LNCaP clone FGC (cell line): ENCODE results near the gene CDK14.
"Not testable (repeated sequence)": the region's sequence is repeated elsewhere in the genome, so short reads cannot be mapped to it uniquely, and the experiment has no call there.

ENCODE experiments used
- DNase-seq: peaks from one replicate; pipeline ENCODE4 v3.0.0-alpha.2; 2011; ENCODE audit warnings: low read depth
- H3K4me3 ChIP-seq: 2 replicates; pipeline ENCODE4 v1.5.1; 2011; ENCODE audit warnings: mild to moderate bottlenecking, low read depth, low read length, control low read depth
- CTCF ChIP-seq: IDR thresholded peaks from 2 replicates; pipeline ENCODE4 v1.5.1; 2012; ENCODE audit warnings: mild to moderate bottlenecking; ENCODE audit not compliant: control insufficient read depth, insufficient read depth; ENCODE audit errors: extremely low read depth

Gene CDK14

DNA sequence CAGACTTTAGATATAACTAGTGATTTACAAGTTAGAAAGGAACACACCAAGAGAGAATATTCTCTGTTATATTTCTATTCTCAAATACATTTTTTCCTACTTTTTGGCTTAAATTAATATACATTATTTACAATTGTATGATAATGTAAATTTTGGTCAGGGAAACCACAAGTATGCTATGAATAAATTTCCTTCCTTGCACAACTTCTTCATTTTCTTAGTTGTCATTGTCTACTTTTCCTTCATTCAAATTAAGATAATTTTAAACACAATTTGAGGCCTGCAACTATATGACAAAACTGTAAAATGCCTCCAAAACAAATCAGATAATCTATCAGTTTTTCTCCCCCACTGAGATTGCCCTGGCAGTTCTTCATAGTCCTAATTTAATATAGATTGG is 131.3 kb downstream of the CDK14 start:
- no peak overlapping the region for H3K4me3 ChIP-seq
- no peak for DNase-seq
- no peak for TF ChIP-seq CTCF

DNA sequence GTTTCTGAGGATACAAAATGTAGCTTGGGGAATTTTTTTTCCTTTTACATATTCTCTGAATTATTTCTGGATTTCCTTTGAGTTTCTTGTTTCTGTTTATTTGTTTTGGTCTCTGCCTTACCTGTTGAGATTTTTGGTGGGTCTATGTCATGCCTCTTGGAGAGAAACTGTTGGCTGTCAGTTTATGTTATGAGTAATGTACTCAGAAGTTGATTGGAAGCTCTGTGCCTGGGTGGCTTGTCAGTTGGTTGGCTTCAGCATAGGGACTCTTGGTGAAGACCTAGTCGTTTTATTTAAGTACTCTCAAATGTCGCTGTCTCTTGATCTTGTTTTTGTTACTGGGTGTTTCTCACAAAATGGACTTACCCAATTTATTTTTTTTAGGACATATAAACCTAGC is 132.4 kb downstream of the CDK14 start:
- no peak for TF ChIP-seq CTCF
- no peak overlapping the region for H3K4me3 ChIP-seq
- no peak for DNase-seq

- not testable (repeated sequence) for H3K4me3 ChIP-seq
These were observed 139.6 kb downstream of the CDK14 start for GRCh38 chr7:90735611-90736280.

GRCh38 chr7:90736316-90736715 is 140.2 kb downstream of the CDK14 start:
- no peak overlapping the region for H3K4me3 ChIP-seq
- TF ChIP-seq CTCF = no peak
- DNase-seq = no peak

More at GRCh38 chr7:90735611-90736280, 139.6 kb downstream of the CDK14 start:
- DNase-seq = not testable (repeated sequence)

DNA sequence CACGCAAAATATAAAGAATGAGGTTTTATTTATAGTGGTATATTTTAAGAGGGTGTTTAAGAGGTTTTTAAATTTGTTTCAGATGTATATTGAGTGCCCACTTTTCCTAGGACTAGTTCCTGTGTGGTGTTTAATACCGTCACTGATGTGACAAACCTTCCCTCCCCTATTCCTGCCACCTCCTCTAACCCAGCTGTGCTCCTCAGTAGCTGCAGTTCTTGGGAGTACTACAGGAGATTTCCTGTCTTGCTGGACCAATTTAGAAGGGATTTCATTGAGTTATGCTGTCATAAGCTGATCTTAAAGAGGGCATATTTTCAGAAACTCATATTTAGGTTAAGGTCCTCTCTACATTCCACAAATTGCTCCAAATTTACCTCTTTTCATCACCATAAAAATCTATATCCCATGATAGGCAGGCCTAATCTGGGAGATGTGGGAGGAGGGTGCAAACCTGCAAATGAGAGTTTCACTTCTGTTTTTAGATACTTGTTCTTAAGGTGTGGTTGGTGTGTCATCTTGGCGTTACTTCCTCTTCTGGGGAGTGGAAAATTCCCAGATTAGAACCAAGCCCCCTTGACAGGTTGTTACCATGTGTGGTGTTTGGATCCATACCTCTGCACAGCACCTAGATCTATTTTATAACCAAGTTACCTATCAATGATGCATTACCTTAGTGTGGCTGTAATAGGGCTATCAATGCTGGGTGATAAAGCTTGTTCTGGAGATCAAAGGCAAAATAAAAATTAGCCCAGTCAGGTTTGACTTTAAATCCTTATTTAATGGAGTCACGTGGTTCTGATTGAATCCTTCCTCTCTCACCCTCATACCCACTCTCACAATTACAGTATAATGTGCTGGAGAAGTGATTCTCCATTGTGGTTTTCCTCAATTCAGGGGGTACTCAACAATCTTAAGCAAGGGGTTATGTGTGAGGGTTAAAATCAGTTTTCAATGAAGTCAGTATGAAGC is 141.1 kb downstream of the CDK14 start:
- TF ChIP-seq CTCF = no peak
- no peak for DNase-seq
- no peak overlapping the region for H3K4me3 ChIP-seq

DNA sequence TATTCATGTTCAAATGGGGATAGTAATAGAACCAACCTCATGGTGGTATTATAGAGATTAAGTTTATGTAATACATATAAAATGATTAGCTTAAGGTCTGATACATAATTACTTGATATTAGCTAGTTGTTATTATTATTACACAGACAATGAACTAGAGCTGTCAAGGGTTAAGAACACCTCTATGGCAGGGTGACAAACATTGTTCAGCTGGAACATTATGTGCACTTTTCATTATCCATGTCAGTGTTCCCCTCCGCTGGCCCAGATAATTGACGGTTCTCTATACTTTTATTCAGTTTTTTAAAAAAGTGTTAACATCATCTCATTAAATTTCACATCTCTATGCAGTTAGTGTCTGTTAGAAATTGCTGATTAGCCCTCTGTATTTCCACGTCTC is 142.1 kb downstream of the CDK14 start:
- TF ChIP-seq CTCF = no peak
- no peak overlapping the region for H3K4me3 ChIP-seq
- DNase-seq = no peak

- TF ChIP-seq CTCF = no peak
- no peak overlapping the region for H3K4me3 ChIP-seq
- DNase-seq = no peak
These were observed 143.6 kb downstream of the CDK14 start for GRCh38 chr7:90739716-90740115.
